RKO (cell line): ENCODE data around the gene UGT2B15.
"Not testable (repeated sequence)": the region's sequence is repeated elsewhere in the genome, so short reads cannot be mapped to it uniquely, and the experiment has no call there.

Source experiments
- DNase-seq: peaks from one replicate; pipeline ENCODE4 v3.0.0-alpha.2; 2016; ENCODE audit warnings: low spot score

UGT2B15 gene

DNA sequence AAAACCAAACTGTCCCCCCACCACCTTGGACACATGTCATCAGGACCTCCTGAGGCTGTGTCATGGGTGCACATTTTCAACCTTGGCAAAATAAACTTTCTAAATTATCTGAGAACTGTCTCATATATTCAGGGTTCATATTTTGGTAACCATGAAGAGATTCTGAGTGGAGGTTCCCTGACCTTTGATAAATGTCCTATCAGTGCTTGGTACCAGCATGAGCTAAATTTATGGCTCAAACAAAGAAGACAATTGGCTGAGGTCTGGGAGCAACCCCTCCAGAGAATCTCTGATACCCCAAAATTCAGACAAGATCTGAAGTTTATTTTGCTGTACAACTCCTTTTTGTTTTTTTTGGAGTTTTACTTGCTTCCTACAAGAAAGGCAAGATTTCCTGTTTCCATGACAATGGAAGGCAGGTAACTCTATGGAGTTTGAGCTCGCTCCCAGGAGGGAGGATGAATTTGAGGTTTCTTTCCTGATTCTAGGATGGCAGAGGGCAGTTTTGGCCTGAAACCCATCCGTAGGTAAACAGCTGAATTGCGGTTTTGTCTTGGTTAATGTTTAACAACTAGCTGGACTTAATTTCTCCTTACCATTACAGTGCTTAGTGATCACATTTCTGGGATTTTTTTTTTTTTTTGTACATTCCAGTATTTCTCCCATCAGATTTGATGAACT lies 14.5 kb downstream of the UGT2B15 start:
- no peak for DNase-seq

DNA sequence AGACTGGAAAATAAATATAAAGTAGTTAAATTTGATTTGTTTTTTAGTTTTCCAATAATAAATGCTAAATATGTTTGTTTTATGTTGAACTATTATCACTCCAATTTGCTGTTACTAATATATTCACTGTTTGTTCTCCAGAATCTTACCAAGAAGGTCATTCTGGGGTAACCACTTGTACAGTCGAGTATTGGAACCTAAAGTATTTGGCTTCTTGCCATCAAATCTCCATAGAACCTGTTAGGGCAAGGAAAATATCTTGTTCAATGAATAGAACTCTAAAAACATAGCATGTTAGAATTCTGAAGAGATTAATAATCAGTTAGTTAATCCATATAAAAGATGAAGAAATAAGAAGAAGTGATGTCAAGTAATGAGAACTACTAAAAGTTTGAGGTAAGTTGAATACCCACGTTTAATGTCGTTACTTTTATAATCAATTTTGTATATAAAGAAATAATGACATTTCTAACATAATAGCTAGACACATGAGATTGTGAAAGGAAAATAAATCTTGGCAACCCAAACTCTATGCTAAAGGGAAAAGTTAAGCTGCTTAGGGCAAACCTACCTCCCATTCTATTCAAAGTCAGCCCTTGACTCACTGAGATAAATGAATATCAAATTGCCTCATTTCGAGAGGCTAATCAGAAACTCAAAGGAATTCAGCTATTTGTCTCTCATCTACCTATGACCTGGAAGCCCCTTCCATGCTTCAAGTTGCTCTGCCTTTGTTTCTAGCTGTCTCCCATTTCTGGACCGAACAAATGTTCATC lies 15.3 kb downstream of the UGT2B15 start:
- no peak for DNase-seq

DNA sequence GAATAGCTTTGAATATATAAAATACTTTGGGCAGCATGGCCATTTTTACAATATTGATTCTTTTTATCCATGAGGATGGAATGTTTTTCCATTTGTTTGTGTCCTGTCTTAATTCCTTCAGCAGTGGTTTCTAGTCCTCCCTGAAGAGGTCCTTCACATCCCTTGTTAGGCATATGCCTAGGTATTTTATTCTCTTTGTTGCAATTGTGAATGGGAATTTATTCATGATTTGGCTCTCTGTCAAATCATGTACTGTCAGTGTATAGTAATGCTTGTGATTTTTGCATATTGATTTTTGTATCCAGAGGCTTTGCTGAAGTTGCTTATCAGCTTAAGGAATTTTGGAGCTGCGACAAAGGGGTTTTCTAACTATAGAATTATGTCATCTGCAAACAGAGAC lies 18.5 kb downstream of the UGT2B15 start:
- no peak for DNase-seq

DNA sequence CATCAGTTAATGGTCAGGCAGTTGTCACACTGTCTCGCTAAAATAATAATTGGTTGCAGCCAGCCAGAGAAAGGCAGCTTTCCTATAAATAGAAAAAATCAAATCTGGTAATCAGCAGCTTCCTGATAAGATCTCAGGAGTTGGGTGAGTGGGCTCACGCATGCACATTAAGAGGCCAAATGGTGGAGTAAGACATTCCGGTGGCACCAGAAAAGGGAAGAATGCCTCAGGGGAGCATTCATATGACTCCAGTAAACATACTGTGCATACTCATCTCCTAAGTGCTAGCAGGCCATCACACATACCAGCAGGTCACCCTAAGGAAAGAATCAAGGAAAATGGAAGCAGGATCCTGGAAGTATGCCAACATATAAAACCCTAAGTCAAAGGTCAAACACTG lies 40.1 kb downstream of the UGT2B15 start:
- DNase-seq = no peak

DNA sequence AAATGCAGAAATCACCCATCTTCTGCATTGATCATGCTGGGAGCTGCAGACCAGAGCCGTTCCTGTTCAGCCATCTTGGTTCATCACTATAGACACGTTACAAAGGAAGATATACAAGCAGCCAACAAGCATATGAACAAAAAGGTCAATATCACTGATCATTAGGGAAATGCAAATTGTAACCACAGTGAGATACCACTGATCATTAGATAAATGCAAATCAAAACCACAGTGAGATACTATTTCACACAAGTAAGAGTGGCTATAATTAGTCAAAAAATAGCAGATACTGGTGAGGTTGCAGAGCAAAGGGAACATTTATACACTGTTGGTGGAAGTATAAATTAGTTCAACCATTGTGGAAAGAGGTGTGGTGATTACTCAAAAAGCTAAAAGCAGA lies 47.7 kb downstream of the UGT2B15 start:
- DNase-seq = not testable (repeated sequence)

DNA sequence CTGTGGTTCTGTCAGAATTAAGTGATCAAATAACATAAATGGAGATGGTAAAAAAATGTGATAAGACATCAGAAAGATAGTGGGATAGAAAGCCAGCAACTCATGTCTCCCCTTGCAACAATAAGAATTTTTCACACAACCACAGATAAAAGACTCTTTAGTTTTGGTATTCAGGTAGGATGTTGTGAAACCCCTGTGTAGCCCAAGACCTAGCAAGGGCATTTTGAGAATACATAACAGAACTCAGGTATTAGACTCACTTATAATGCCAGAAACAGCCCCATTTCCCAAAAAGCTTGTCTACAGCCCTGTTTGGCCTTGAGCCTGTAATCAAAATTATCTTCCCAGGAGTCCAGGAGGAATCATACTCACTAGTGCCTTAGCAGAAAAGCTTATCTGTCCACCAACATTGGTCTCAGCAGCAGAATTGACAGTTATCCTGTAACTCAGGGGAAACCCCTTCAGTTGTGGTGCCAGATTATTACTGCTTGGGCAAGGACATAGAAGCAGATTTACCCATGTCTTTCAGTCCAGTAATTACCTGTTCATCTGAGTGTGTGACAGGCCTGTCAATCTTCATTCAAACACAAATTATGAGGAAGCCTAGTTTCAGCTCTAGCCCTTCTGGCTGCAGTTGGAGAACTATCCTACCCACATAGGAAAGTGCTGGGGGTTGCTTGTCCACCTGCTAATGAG lies 53.3 kb downstream of the UGT2B15 start:
- DNase-seq = no peak

DNA sequence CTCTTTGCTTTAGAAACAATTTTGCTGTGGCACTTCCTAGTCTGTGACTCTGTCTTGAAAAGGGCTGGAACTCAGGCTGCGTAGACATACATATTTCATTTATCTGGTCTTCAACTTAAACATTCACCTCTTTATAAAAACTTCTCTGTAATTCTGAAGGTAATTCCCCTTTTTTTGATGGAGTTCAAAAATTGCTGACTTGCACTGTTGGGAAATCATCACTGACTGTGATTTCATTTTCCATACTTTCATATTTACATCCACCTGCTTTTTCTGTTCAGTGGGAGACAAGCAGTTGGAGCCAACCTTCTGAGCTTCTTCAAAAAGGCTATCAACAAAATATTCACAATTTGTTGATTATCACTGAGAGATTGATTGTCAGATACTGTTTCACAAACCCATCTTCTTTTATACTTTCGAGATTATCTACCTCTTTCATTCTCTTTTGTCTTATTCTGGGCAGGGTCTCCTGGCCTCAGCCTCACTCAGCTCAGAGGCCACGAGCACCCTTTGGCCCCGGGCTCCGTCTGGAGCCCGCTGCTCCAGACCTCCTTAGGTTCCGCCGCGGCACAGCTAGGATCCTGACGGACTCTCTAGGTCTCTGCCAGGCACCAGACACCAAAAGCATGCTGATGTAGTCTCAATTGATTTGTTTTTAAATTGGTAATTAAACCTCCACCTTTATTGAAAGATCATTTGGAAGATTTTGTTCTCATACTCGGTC lies 54.6 kb downstream of the UGT2B15 start:
- DNase-seq = no peak

DNA sequence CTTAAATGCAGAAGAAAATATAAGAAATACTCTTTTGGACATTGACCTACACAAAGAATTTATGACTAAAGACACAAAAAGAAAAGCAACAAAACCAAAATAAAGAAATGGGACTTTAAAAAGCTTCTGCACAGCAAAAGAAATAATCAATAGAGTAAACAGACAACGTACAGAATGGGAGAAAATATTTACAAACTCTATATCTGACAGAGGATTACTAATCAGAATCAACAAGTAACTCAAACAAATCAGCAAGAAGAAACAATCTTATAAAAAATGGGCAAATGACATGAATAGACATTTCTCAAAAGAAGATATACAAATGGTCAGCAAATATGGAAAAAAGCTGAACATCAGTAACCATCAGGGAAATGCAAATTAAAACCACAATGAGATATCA lies 56.7 kb downstream of the UGT2B15 start:
- DNase-seq = no peak

DNA sequence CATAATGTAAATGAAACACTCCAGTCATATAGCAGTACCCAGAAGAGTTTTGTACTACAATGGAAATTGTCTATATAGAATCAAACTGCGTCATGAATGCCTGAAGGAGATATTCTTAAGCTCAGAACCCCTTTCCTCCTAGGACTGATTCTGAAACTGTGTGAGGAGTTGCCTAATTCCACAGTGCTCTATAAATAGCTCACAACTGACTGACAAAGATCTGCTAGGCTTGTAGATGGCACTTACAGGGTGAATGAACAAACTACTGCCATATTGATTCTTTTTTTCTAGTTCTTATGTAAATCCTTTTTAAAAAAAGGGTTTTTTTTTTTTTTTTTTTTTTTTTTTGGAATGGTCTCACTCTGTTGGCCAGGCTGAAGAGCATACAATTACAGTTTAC lies 64.2 kb downstream of the UGT2B15 start:
- DNase-seq = no peak

DNA sequence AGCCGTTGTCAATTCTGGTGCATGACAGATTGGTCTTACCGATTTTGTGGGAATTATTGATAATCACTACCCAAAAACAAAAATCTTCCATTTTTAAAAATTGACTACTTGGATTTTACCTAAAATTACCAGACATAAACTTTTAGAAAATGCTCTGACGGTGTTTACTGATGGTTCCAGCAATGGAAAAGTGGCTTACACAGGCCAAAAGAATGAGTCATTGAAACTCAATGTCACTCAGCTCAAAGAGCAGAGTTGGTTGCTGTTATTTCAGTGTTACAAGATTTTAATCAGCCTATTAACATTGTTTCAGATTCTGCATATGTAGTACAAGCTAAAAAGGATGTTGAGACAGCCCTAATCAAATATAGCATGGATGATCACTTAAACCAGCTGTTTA lies 71.3 kb downstream of the UGT2B15 start:
- DNase-seq = no peak

DNA sequence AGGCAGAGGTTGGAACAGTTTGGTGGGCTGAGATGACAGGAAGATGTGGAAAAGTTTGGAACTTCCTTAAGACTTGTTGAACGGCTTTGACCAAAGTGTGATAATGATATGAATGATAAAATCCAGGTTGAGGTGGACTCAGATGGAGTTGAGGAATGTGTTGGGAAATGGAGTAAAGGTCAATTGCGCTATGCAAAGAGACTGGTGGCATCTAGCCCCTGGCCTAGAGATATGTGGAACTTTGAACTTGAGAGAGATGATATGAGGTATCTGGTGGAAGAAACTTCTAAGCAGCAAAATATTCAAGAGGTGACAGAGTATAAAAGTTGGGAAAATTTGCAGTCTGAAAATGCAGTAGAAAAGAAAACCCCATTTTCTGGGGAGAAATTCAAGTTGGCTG lies 73.0 kb downstream of the UGT2B15 start:
- no peak for DNase-seq
